ENCODE results near the gene BEX2.

DNA sequence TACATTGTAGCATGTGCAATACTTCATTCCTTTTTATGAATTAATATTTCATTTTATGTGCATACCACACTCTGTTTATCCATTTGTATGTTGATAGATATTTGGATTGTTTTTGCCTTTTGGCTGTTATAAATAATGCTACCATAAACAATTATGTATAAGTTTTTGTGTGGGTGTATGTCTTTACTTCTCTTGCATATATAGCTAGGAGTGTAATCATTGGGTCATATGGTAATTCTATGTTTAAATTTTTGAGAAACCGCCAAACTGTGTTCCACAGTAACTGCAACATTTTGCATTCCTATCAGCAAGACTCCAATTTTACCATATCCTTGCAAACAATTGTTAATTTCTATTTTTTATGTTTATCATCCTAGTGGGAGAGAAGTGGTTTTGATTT, 31.2 kb downstream of the BEX2 start:
- TF ChIP-seq POLR2A (IDR thresholded peaks at IDR 0.05; ENCODE audit: low read length) (no peak), GATA1 (IDR thresholded peaks at IDR 0.05; ENCODE audit: low read depth, low read length) (no peak)

Data from erythroblast (primary cell).